AG10803 (cell line): Measurements from ENCODE around the gene LAMC3.

ENCODE experiments used
- DNase-seq: peaks from one replicate; pipeline ENCODE4 v3.0.0; 2010; ENCODE audit warnings: low read depth
- H3K4me3 ChIP-seq: 2 replicates; pipeline ENCODE4 v1.5.1; 2011; ENCODE audit warnings: mild to moderate bottlenecking, low read length, control low read depth
- TF ChIP-seq, protein P1 (sequence below): conservative IDR thresholded peaks from 2 replicates; pipeline ENCODE4 v1.5.1; 2011; ENCODE audit warnings: mild to moderate bottlenecking, low read length, control low read depth, inconsistent platforms

LAMC3 gene

GRCh38 chr9:130972957-130973685 lies 35.9 kb upstream of the LAMC3 start:
- no peak for DNase-seq
- H3K4me3 ChIP-seq = no peak overlapping the region
- TF ChIP-seq, protein P1, sequence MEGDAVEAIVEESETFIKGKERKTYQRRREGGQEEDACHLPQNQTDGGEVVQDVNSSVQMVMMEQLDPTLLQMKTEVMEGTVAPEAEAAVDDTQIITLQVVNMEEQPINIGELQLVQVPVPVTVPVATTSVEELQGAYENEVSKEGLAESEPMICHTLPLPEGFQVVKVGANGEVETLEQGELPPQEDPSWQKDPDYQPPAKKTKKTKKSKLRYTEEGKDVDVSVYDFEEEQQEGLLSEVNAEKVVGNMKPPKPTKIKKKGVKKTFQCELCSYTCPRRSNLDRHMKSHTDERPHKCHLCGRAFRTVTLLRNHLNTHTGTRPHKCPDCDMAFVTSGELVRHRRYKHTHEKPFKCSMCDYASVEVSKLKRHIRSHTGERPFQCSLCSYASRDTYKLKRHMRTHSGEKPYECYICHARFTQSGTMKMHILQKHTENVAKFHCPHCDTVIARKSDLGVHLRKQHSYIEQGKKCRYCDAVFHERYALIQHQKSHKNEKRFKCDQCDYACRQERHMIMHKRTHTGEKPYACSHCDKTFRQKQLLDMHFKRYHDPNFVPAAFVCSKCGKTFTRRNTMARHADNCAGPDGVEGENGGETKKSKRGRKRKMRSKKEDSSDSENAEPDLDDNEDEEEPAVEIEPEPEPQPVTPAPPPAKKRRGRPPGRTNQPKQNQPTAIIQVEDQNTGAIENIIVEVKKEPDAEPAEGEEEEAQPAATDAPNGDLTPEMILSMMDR = no peak

GRCh38 chr9:130973686-130974281 lies 35.2 kb upstream of the LAMC3 start:
- no peak overlapping the region for H3K4me3 ChIP-seq
- TF ChIP-seq, protein P1 = no peak
- DNase-seq = no peak

GRCh38 chr9:130974697-130975096 lies 34.3 kb upstream of the LAMC3 start:
- TF ChIP-seq, protein P1 = no peak
- no peak for DNase-seq
- no peak overlapping the region for H3K4me3 ChIP-seq

DNA sequence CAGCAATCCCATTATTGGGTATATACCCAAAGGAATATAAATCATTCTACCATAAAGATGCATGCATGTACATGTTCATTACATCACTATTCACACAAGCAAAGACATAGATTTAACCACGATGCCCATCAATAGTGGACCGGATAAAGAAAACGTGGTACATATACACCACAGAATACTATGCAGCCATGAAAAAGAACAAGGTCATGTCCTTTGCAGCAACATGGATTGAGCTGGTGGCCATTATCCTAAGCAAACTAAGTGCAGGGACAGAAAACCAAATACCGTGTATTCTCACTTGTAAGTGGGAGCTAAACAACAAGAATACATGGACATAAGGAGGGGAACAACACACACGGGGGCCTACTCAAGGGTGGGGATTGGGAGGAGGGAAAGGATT lies 33.8 kb upstream of the LAMC3 start:
- no peak overlapping the region for H3K4me3 ChIP-seq
- no peak for DNase-seq
- TF ChIP-seq, protein P1 = no peak

- no peak for DNase-seq
- TF ChIP-seq, protein P1 = no peak
- no peak overlapping the region for H3K4me3 ChIP-seq
Measured at GRCh38 chr9:130975932-130976841, 32.8 kb upstream of the LAMC3 start.

- TF ChIP-seq, protein P1 = no peak
- no peak for DNase-seq
Measured at GRCh38 chr9:130977811-130978221, 31.2 kb upstream of the LAMC3 start.

More at GRCh38 chr9:130977811-130978221, 31.2 kb upstream of the LAMC3 start:
- no peak overlapping the region for H3K4me3 ChIP-seq
